Measurements from ENCODE around the gene RPS27L.
A peak's percentile ranks its signal among the peaks of the same experiment; 100 is the strongest.
"Not testable (repeated sequence)": the region's sequence is repeated elsewhere in the genome, so short reads cannot be mapped to it uniquely, and the experiment has no call there.

RPS27L gene

GRCh38 chr15:63140936-63141335, 16.3 kb downstream of the RPS27L start:
- no peak for DNase-seq (ENCODE audit: low read depth in 3 of 3, low spot score in 1 of 3)

- no peak for DNase-seq (ENCODE audit: low read depth in 3 of 3, low spot score in 1 of 3)
These were observed 20.5 kb downstream of the RPS27L start for GRCh38 chr15:63136742-63137141.

- no peak for DNase-seq (ENCODE audit: low read depth in 3 of 3, low spot score in 1 of 3)
These were observed 21.5 kb downstream of the RPS27L start for GRCh38 chr15:63135804-63136203.

- DNase-seq (ENCODE audit: low read depth in 3 of 3, low spot score in 1 of 3): no peak
These were observed 22.0 kb downstream of the RPS27L start for GRCh38 chr15:63135281-63135680.

GRCh38 chr15:63134245-63134985, 22.9 kb downstream of the RPS27L start:
- DNase-seq (ENCODE audit: low read depth in 3 of 3, low spot score in 1 of 3): no peak

- DNase-seq (ENCODE audit: low read depth in 3 of 3, low spot score in 1 of 3): no peak
These were observed 23.5 kb downstream of the RPS27L start for GRCh38 chr15:63133786-63134185.

GRCh38 chr15:63126726-63127125, 30.6 kb downstream of the RPS27L start:
- no peak for DNase-seq (ENCODE audit: low read depth in 3 of 3, low spot score in 1 of 3)

- DNase-seq (ENCODE audit: low read depth in 3 of 3, low spot score in 1 of 3): no peak
These were observed 32.8 kb downstream of the RPS27L start for GRCh38 chr15:63124506-63124905.

- DNase-seq (ENCODE audit: low read depth in 3 of 3, low spot score in 1 of 3): peak; percentile 31 to 67 (median 34)
These were observed 35.0 kb downstream of the RPS27L start for GRCh38 chr15:63122002-63122875.

- peak; percentile 39 to 70 (median 58) for DNase-seq (ENCODE audit: low read depth in 3 of 3, low spot score in 1 of 3)
These were observed 35.8 kb downstream of the RPS27L start, which contains the start of gene LACTB for GRCh38 chr15:63121382-63122001. TSS of gene LACTB (plus strand) at chr15:63121861. CDS start at chr15:63121872, 11 bp downstream.

GRCh38 chr15:63118854-63119253, 38.4 kb downstream of the RPS27L start:
- no peak for DNase-seq (ENCODE audit: low read depth in 3 of 3, low spot score in 1 of 3)

GRCh38 chr15:63114465-63114864, 42.8 kb downstream of the RPS27L start:
- DNase-seq (ENCODE audit: low read depth in 3 of 3, low spot score in 1 of 3): no peak

- no peak for DNase-seq (ENCODE audit: low read depth in 3 of 3, low spot score in 1 of 3)
These were observed 44.4 kb downstream of the RPS27L start for GRCh38 chr15:63112871-63113270.

- DNase-seq (ENCODE audit: low read depth in 3 of 3, low spot score in 1 of 3): no peak
These were observed 45.8 kb downstream of the RPS27L start for GRCh38 chr15:63111481-63111880.

GRCh38 chr15:63110428-63111026, 46.8 kb downstream of the RPS27L start:
- no peak for DNase-seq (ENCODE audit: low read depth in 3 of 3, low spot score in 1 of 3)

- no peak for DNase-seq (ENCODE audit: low read depth in 3 of 3, low spot score in 1 of 3)
These were observed 47.4 kb downstream of the RPS27L start for GRCh38 chr15:63109920-63110319.

- DNase-seq (ENCODE audit: low read depth in 3 of 3, low spot score in 1 of 3): no peak
These were observed 47.8 kb downstream of the RPS27L start for GRCh38 chr15:63109498-63109897.

- DNase-seq (ENCODE audit: low read depth in 3 of 3, low spot score in 1 of 3): no peak
These were observed 49.3 kb downstream of the RPS27L start for GRCh38 chr15:63107895-63108546.

GRCh38 chr15:63105354-63105753, 51.9 kb downstream of the RPS27L start:
- DNase-seq (ENCODE audit: low read depth in 3 of 3, low spot score in 1 of 3): not testable (repeated sequence)

- DNase-seq (ENCODE audit: low read depth in 3 of 3, low spot score in 1 of 3): no peak
These were observed 52.5 kb downstream of the RPS27L start for GRCh38 chr15:63104727-63105126.

GRCh38 chr15:63103416-63103815, 53.9 kb downstream of the RPS27L start:
- no peak for DNase-seq (ENCODE audit: low read depth in 3 of 3, low spot score in 1 of 3)
